Measurements from ENCODE around the gene LRFN4.

DNA sequence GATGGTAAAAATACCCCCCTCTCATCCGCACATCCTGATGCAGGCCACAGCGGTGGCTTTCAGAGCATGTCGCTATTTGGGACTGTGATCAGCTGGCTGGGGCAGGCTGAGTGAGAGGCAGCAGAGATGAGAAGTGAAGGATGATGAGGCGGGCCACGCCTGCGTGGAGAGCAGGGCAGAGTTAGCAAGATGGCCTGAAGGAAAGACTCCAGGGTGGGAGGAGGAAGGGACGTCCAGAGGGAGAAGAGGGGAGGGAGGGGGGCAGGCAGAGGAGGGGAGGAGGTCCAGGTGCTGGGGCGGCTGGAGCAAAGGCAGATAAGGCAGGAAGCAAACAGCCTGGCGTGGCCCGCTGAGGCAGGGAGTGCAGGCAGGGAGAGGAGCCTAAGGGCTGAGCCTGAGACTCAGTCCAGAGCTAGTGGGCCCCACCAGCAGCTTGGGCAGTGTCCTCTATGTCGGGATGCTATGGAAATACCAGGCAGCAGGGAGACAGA, 29.1 kb downstream of the LRFN4 start:
- TF ChIP-seq, protein P1, sequence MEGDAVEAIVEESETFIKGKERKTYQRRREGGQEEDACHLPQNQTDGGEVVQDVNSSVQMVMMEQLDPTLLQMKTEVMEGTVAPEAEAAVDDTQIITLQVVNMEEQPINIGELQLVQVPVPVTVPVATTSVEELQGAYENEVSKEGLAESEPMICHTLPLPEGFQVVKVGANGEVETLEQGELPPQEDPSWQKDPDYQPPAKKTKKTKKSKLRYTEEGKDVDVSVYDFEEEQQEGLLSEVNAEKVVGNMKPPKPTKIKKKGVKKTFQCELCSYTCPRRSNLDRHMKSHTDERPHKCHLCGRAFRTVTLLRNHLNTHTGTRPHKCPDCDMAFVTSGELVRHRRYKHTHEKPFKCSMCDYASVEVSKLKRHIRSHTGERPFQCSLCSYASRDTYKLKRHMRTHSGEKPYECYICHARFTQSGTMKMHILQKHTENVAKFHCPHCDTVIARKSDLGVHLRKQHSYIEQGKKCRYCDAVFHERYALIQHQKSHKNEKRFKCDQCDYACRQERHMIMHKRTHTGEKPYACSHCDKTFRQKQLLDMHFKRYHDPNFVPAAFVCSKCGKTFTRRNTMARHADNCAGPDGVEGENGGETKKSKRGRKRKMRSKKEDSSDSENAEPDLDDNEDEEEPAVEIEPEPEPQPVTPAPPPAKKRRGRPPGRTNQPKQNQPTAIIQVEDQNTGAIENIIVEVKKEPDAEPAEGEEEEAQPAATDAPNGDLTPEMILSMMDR (conservative IDR thresholded peaks at IDR 0.05; ENCODE audit: low read length): no peak
- TF ChIP-seq EZH2phosphoT487 (IDR thresholded peaks at IDR 0.05; ENCODE audit: borderline replicate concordance, low read depth, low read length): no peak

All from OCI-LY7 (cell line).